Activated effector memory CD4-positive, alpha-beta T cell treated with Interleukin-2 at 50 U/mL for 16 hours (primary cell): ENCODE results near the gene NDUFV3.
"Not testable (repeated sequence)": the region's sequence is repeated elsewhere in the genome, so short reads cannot be mapped to it uniquely, and the experiment has no call there.

ENCODE experiments used
- DNase-seq: peaks from one replicate; pipeline ENCODE4 v3.0.0-alpha.2; 2020

NDUFV3 gene

DNA sequence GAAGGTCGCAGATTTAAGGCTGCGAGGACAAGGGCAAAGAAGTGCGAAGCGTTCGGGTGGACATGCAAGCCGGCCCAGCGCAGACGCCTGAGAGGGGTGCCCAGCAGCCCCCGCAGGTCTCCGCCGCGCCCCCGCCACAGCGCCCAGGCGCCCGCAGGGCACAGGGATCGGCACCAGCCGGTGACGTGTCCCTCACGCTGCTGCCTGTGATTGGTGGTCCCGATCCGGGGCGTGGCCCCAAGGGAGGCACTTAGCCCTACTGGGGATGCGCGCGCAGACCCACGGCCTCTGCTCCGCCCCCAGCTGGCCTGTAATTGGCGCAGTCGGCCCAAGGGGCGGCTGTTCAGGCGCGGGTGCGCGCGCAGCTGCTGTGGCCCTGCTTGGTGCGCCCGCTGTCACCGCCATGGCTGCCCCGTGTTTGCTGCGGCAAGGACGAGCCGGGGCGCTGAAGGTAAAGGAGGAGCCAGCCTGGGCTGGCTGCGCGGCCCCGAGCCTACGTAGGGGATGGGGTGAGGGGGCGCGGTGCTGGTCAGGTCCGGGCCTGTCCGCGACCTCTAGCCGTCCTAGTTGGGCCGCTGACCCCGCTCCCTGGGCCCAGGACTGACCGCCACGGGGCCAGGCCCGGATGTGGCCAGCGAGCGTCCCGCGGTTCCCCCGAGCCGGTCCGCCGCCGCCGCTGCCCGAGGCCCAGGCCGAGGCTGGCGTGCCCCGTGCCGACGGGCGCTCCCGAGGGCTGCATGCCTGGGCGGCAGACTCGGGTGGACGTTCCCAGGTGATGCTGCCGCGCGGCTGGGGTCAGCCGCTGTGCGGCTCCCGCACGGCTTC is at the start of gene NDUFV3:
NDUFV3 (plus strand) TSS at position 379 of the 825 bp plus-strand sequence; CDS start at position 404, 25 bp downstream.
- DNase-seq, result peak; percentile 100

DNA sequence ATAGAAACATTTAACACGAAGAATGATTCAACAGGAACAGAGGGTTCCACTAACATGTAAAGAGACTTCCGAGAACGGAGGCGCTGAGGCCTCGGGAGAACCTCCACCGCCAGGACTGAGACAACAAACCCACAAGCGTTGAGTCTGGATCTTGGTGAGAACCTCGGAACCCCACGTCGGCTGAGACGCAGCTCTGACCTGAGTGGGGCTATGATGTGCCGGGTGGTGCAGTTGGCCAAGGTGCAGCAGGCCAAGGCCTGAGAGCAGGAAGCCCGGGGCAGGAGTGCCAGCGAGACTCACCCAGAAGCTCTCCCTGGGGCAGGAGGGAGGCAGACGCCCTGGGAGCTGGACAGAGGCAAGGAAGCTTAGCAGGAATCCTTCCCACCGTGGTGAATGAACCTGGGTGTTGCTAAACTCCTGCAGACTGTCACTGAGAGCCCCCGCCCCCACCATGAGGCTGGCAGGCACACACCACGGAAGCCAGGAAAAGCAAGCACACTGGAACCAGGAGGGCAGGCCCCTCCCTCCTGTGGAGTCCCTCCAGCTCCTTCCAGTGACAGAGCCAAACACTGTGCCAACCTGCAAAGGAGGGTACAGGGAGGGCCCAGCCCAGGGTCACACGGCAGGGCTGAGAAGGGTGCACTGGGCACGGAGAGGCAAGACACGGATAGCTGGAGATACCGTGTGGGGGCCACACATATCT is 48.5 kb upstream of the NDUFV3 start:
- no peak for DNase-seq

- DNase-seq, result no peak
Measured at GRCh38 chr21:42845296-42845965, 47.7 kb upstream of the NDUFV3 start.

DNA sequence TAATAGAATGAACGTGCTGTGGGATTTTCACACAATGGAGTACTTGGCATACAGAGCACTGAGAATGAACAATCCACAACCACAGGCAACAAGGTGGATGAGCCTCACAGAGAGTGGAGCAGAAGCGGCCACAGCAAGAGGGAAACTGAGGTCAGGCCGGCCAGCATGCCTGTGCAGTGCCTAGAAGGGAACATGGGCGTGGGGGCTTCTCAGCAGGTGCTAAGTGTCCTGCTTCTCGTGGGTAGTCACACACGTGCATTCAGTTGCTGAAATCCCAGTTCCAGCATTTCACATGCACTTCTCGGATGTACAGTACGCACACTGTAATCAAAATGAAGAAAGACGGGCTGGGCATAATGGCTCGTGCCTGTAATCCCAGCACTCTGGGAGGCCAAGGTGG is 46.9 kb upstream of the NDUFV3 start:
- no peak for DNase-seq

DNA sequence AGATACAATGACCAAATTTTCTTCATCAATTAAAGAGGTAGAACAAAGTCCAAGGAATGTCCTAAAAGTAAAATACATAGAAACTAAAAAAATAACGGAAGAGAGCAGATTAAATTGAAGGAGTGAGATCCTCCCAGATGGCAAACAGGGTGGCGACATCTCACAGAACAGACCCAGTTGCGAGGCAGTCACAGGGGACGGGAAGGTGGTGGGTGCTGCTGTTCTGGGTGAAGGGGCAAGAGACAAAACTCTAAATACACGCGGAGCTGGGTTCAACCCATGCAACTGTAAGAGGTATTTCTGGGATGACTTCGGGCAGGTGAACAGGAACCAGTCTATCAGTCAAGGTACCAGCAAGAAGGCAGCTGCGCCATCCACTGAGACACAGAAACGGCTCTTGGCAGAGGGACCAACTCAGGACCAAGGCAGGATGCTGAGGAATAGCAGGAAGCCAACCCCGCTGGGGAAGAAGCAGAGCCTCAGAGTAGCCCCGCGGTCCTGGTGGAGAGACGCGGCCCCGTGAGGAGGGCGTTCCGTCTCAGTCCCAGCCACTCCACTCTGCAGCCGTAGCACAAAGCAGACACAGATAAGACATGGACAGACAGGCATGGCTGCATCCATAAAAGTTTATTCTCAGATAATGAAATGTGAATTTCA is 45.9 kb upstream of the NDUFV3 start:
- DNase-seq, result no peak

DNA sequence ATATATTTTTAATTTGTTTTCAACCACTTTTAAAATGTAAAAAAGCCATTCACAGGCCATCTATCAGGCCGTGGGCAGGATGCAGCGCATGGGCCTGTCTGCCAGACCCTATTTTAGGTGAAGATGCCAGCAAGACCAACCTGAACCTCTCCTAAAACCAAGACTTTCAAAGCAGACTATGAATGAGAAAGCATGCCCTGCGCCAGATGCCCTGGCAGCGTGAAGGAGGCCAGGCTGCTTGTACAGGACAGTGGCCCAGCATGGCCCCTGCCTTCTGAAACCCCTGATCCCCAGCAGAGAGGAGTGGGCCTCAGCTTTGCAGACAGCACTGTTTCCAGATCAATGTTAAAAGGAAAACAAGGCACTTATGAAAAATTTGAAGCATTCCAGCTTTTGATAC is 45.4 kb upstream of the NDUFV3 start:
- no peak for DNase-seq

GRCh38 chr21:42848144-42848931 is 44.8 kb upstream of the NDUFV3 start:
- not testable (repeated sequence) for DNase-seq

DNA sequence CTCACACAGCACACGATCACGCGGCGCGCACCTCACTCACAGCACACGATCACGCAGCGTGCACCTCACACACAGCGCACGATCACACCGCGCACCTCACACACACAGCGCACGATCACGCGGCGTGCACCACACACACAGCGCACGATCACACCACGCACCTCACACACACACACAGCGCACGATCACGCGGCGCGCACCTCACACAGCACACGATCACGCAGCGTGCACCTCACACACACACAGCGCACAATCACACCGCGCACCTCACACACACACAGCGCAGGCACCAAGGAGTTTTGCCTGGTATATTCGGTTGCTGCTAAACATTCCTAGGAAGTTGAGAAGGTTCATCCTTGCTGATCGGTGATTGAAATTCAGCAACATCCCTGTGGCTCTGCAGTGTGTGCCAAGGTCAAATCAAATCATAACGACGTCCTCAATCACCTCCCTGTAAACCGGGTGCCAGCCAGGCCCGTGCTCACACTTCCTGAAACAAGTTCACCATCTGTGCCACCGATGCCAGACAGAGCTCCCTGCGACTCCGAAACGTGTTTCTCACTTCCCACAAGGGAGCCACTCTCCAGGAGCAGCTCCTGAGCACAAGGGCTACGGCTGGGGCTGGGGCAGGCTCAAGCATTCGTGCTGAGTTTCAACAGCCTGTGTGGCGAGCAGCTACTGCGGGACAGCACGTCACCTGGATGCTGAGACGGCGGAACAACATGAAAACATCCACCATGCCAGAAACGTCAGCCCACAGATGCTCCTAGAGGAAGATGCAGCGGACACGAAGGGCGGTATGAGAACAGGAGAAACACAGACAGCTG is 44.0 kb upstream of the NDUFV3 start:
- no peak for DNase-seq

DNA sequence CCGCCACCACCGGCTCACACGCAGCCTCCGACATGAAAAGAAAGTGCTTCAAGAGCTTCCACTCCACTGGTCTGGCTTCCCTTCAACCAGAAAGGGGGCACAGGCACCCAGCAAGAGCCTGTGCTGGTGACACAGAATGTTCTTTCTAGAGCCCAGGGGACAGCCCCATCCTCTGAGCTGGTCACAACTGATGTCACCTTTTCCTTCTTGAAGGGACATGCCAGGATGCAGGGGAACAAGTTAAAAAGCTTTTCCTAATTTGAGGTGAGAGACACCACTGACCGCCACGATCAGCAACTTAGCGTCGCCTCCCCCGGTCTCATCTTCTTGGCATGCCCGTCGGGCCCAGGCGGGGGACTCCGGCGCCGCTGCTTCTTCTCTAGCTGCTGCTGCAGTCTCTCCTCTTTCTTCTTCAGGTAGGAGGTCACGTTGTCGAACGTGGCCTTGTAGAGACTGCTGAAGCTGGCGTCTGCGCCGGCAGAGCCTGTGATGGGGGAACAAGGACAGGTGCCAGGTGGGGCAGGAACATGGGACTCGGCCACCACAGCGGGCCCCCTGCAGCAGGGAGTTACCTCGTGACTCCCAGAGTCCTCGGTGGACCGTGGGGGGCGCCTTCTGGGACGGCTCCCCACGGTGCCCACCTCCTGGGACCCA is 43.2 kb upstream of the NDUFV3 start:
- DNase-seq, result no peak

GRCh38 chr21:42850463-42850862 is 42.6 kb upstream of the NDUFV3 start:
- DNase-seq, result no peak

GRCh38 chr21:42850866-42851391 is 42.2 kb upstream of the NDUFV3 start:
- DNase-seq, result no peak

GRCh38 chr21:42851812-42852665 is 41.1 kb upstream of the NDUFV3 start:
- DNase-seq, result no peak

GRCh38 chr21:42852925-42853570 is 40.1 kb upstream of the NDUFV3 start:
- DNase-seq, result no peak

- DNase-seq, result no peak
Measured at GRCh38 chr21:42853621-42854020, 39.5 kb upstream of the NDUFV3 start.

DNA sequence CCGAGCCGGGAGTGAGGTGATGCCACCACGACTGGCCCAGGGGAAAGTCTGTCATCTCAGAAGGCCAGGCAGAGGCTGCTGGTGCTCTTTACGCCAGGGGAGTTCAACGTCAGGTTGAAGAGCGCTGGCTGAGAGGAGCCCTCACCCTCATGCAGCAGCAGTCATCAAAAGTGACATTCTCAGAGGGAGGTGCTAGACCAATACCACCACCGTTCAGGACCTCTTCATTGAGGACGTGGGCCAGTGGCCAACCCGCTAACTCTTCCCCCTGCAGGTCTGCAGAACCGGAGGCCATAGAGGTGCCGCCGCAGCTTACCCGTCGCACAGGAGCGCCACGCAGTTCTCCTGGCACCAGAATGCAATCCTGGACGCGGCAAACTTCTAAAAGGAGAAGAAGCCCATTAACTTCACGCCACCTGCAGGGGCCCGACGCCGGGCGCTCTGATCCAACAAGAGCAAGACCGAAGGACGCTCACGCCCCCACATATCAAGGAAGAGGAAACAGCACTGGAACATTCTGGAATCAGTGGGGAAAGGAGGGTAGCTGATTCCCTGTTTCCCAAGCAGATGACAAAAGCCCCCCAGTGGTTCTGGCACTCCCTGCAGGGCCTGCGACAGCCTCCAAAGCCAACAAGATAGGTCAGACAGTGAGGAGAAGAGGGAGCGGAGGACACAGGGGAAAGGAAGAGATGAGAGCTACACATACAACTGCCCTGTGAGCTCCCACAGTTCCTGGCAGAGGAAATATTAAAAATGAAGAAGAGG is 38.7 kb upstream of the NDUFV3 start:
- no peak for DNase-seq

- DNase-seq, result no peak
Measured at GRCh38 chr21:42855171-42855936, 37.8 kb upstream of the NDUFV3 start.

- no peak for DNase-seq
Measured at GRCh38 chr21:42855937-42856335, 37.2 kb upstream of the NDUFV3 start.
